HUES64 (cell line): Measurements from ENCODE around the gene RYR1.
"Not testable (repeated sequence)": the region's sequence is repeated elsewhere in the genome, so short reads cannot be mapped to it uniquely, and the experiment has no call there.

Experiments used
- H3K27ac ChIP-seq: 2 replicates; pipeline ENCODE4 v1.7.0; 2013; ENCODE audit warnings: low read depth, low read length, inconsistent platforms
- H3K27me3 ChIP-seq: 2 replicates; pipeline ENCODE4 v1.6.1; 2013; ENCODE audit warnings: mild to moderate bottlenecking, low read length; ENCODE audit not compliant: insufficient read depth
- H3K36me3 ChIP-seq: 2 replicates; pipeline ENCODE4 v1.6.1; 2013; ENCODE audit warnings: mild to moderate bottlenecking, low read length; ENCODE audit not compliant: insufficient read depth
- H3K4me1 ChIP-seq: 2 replicates; pipeline ENCODE4 v1.6.1; 2013; ENCODE audit warnings: mild to moderate bottlenecking, low read length, moderate library complexity; ENCODE audit not compliant: insufficient read depth
- H3K4me3 ChIP-seq: 2 replicates; pipeline ENCODE4 v1.5.1; 2013; ENCODE audit warnings: mild to moderate bottlenecking, low read length, moderate library complexity
- H3K9ac ChIP-seq: 2 replicates; pipeline ENCODE4 v1.6.1; 2013; ENCODE audit warnings: mild to moderate bottlenecking, low read depth, low read length
- H3K9me3 ChIP-seq: 2 replicates; pipeline ENCODE4 v1.6.1; 2013; ENCODE audit warnings: low read depth, low read length; ENCODE audit not compliant: insufficient read depth
- WGBS: fragments of 150-250, 120-280 bp; methylation state at CpG from one replicate; pipeline ENCODE4 v1.1.7; 2013; ENCODE audit warnings: missing lambda C conversion rate; 5-methylcytosine and 5-hydroxymethylcytosine counted together

The RYR1 gene

GRCh38 chr19:38464421-38465082 lies 31.1 kb downstream of the RYR1 start:
- no peak overlapping the region for H3K27ac ChIP-seq
- WGBS: 80% methylated on average over 15 of the region's 15 CpGs
- peaks cover 50% of the 10 kb centered on the region for H3K36me3 ChIP-seq
- H3K4me3 ChIP-seq: no peak overlapping the region
- H3K9ac ChIP-seq: no peak overlapping the region
- no peaks in the 10 kb centered on the region for H3K9me3 ChIP-seq
- no peaks in the 10 kb centered on the region for H3K27me3 ChIP-seq
- no peaks in the 10 kb centered on the region for H3K4me1 ChIP-seq

GRCh38 chr19:38466050-38466449 lies 32.6 kb downstream of the RYR1 start:
- Histone ChIP-seq H3K27me3 (no peaks in the 10 kb centered on the region), H3K9ac (no peak overlapping the region), H3K27ac (no peak overlapping the region), H3K36me3 (peaks cover 46% of the 10 kb centered on the region), H3K9me3 (no peaks in the 10 kb centered on the region), H3K4me1 (0 out of 2 replicates have a peak, but pooled peaks cover 3% of the 10 kb centered on the region), H3K4me3 (no peak overlapping the region)
- WGBS: 94% methylated on average over 26 of the region's 26 CpGs

GRCh38 chr19:38467541-38468525 lies 34.3 kb downstream of the RYR1 start:
- no peak overlapping the region for H3K4me3 ChIP-seq
- no peak overlapping the region for H3K9ac ChIP-seq
- no peaks in the 10 kb centered on the region for H3K27me3 ChIP-seq
- no peak overlapping the region for H3K27ac ChIP-seq
- 0 out of 2 replicates have a peak, but pooled peaks cover 3% of the 10 kb centered on the region for H3K4me1 ChIP-seq
- no peaks in the 10 kb centered on the region for H3K9me3 ChIP-seq
- 95% methylated on average over 17 of the region's 17 CpGs for WGBS
- peaks cover 40% of the 10 kb centered on the region for H3K36me3 ChIP-seq

- H3K4me3 ChIP-seq: no peak overlapping the region
- no peaks in the 10 kb centered on the region for H3K27me3 ChIP-seq
- H3K9ac ChIP-seq: no peak overlapping the region
- peaks cover 45% of the 10 kb centered on the region for H3K36me3 ChIP-seq
- H3K4me1 ChIP-seq: 0 out of 2 replicates have a peak, but pooled peaks cover 3% of the 10 kb centered on the region
- no peaks in the 10 kb centered on the region for H3K9me3 ChIP-seq
- 92% methylated on average over 5 of the region's 5 CpGs for WGBS
- no peak overlapping the region for H3K27ac ChIP-seq
Observed at GRCh38 chr19:38469151-38469550, 35.7 kb downstream of the RYR1 start.

GRCh38 chr19:38470788-38471480 lies 37.4 kb downstream of the RYR1 start:
- Histone ChIP-seq H3K36me3 (peaks cover 53% of the 10 kb centered on the region), H3K27me3 (no peaks in the 10 kb centered on the region)

GRCh38 chr19:38472725-38473124 lies 39.2 kb downstream of the RYR1 start:
- not testable (repeated sequence) for H3K4me3 ChIP-seq
- WGBS: 95% methylated on average over 4 of the region's 4 CpGs
- peaks cover 41% of the 10 kb centered on the region for H3K36me3 ChIP-seq

More at GRCh38 chr19:38470788-38471480, 37.4 kb downstream of the RYR1 start:
- no peak overlapping the region for H3K4me3 ChIP-seq
- H3K27ac ChIP-seq: no peak overlapping the region
- H3K9me3 ChIP-seq: no peaks in the 10 kb centered on the region
- 75% methylated on average over 12 of the region's 12 CpGs for WGBS
- H3K4me1 ChIP-seq: 0 out of 2 replicates have a peak, but pooled peaks cover 3% of the 10 kb centered on the region
- H3K9ac ChIP-seq: no peak overlapping the region

GRCh38 chr19:38473201-38473600 lies 39.7 kb downstream of the RYR1 start:
- H3K36me3 ChIP-seq: peaks cover 36% of the 10 kb centered on the region
- WGBS: 94% methylated on average over 21 of the region's 21 CpGs
- no peaks in the 10 kb centered on the region for H3K27me3 ChIP-seq
- H3K4me3 ChIP-seq: no peak overlapping the region
- no peak overlapping the region for H3K27ac ChIP-seq
- no peaks in the 10 kb centered on the region for H3K9me3 ChIP-seq
- H3K4me1 ChIP-seq: 0 out of 2 replicates have a peak, but pooled peaks cover 3% of the 10 kb centered on the region
- H3K9ac ChIP-seq: no peak overlapping the region

More at GRCh38 chr19:38472725-38473124, 39.2 kb downstream of the RYR1 start:
- not testable (repeated sequence) for H3K4me1 ChIP-seq, H3K27me3 ChIP-seq, H3K9ac ChIP-seq, H3K9me3 ChIP-seq, H3K27ac ChIP-seq

GRCh38 chr19:38475176-38475575 lies 41.7 kb downstream of the RYR1 start:
- no peaks in the 10 kb centered on the region for H3K9me3 ChIP-seq
- no peak overlapping the region for H3K4me3 ChIP-seq
- H3K27ac ChIP-seq: no peak overlapping the region
- H3K4me1 ChIP-seq: 0 out of 2 replicates have a peak, but pooled peaks cover 3% of the 10 kb centered on the region
- no peaks in the 10 kb centered on the region for H3K27me3 ChIP-seq
- peaks cover 19% of the 10 kb centered on the region for H3K36me3 ChIP-seq
- no peak overlapping the region for H3K9ac ChIP-seq
- WGBS: 97% methylated on average over 13 of the region's 13 CpGs

GRCh38 chr19:38478273-38478971 lies 44.9 kb downstream of the RYR1 start:
- Histone ChIP-seq H3K36me3 (peaks cover 21% of the 10 kb centered on the region), H3K9ac (no peak overlapping the region), H3K4me1 (no peaks in the 10 kb centered on the region), H3K27ac (no peak overlapping the region), H3K9me3 (no peaks in the 10 kb centered on the region), H3K4me3 (no peak overlapping the region), H3K27me3 (no peaks in the 10 kb centered on the region)
- WGBS: 88% methylated on average over 16 of the region's 16 CpGs

- Histone ChIP-seq H3K27me3 (no peaks in the 10 kb centered on the region), H3K27ac (no peak overlapping the region), H3K4me3 (no peak overlapping the region), H3K4me1 (no peaks in the 10 kb centered on the region), H3K9ac (no peak overlapping the region), H3K36me3 (peaks cover 24% of the 10 kb centered on the region), H3K9me3 (no peaks in the 10 kb centered on the region)
- WGBS: 93% methylated on average over 8 of the region's 8 CpGs
Observed at GRCh38 chr19:38482496-38482895, 49.0 kb downstream of the RYR1 start.
